ENCODE data around the gene GP1BA.

DNA sequence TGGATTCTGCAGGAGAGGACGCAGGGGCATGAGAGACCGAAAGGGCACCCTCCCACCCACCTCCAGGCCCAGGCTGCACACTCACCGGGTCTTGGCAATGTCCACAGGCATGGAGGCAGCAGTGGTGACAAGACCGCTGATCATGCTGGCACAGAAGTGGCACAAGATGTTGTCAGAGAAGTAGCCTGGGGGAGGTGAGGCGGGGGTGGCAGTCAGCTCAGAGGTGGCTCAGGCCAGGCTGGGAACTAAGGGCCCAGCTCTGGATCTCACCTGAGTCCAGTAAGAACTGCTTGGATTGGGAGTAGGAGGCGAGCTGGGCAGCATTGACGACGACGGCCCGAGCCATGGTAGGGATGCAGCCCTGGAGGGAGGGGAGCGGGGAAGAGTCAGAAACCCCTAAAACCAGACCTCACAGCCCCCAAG, 6.0 kb downstream of the GP1BA start:
- no peak for TF ChIP-seq HOXA7 (CRISPR knock-in tag; IDR thresholded peaks at IDR 0.05; ENCODE audit: borderline replicate concordance)
- TF ChIP-seq, protein P1, sequence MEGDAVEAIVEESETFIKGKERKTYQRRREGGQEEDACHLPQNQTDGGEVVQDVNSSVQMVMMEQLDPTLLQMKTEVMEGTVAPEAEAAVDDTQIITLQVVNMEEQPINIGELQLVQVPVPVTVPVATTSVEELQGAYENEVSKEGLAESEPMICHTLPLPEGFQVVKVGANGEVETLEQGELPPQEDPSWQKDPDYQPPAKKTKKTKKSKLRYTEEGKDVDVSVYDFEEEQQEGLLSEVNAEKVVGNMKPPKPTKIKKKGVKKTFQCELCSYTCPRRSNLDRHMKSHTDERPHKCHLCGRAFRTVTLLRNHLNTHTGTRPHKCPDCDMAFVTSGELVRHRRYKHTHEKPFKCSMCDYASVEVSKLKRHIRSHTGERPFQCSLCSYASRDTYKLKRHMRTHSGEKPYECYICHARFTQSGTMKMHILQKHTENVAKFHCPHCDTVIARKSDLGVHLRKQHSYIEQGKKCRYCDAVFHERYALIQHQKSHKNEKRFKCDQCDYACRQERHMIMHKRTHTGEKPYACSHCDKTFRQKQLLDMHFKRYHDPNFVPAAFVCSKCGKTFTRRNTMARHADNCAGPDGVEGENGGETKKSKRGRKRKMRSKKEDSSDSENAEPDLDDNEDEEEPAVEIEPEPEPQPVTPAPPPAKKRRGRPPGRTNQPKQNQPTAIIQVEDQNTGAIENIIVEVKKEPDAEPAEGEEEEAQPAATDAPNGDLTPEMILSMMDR (tag by site-specific recombination; IDR thresholded peaks at IDR 0.05): no peak
- TF ChIP-seq, protein P2, sequence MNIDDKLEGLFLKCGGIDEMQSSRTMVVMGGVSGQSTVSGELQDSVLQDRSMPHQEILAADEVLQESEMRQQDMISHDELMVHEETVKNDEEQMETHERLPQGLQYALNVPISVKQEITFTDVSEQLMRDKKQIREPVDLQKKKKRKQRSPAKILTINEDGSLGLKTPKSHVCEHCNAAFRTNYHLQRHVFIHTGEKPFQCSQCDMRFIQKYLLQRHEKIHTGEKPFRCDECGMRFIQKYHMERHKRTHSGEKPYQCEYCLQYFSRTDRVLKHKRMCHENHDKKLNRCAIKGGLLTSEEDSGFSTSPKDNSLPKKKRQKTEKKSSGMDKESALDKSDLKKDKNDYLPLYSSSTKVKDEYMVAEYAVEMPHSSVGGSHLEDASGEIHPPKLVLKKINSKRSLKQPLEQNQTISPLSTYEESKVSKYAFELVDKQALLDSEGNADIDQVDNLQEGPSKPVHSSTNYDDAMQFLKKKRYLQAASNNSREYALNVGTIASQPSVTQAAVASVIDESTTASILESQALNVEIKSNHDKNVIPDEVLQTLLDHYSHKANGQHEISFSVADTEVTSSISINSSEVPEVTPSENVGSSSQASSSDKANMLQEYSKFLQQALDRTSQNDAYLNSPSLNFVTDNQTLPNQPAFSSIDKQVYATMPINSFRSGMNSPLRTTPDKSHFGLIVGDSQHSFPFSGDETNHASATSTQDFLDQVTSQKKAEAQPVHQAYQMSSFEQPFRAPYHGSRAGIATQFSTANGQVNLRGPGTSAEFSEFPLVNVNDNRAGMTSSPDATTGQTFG (tag by site-specific recombination; IDR thresholded peaks at IDR 0.05; ENCODE audit: borderline replicate concordance): no peak
- TF ChIP-seq ZNF521 (tag by site-specific recombination; IDR thresholded peaks at IDR 0.05): no peak
- no peak for TF ChIP-seq ZNF660 (tag by site-specific recombination; IDR thresholded peaks at IDR 0.05)
- TF ChIP-seq, protein P3, sequence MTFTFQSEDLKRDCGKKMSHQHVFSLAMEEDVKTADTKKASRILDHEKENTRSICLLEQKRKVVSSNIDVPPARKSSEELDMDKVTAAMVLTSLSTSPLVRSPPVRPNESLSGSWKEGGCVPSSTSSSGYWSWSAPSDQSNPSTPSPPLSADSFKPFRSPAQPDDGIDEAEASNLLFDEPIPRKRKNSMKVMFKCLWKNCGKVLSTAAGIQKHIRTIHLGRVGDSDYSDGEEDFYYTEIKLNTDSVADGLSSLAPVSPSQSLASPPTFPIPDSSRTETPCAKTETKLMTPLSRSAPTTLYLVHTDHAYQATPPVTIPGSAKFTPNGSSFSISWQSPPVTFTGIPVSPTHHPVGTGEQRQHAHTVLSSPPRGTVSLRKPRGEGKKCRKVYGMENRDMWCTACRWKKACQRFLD (tag by site-specific recombination; IDR thresholded peaks at IDR 0.05): no peak
- TF ChIP-seq ZNF24 (tag by site-specific recombination; IDR thresholded peaks at IDR 0.05): no peak
- TF ChIP-seq, protein P4, sequence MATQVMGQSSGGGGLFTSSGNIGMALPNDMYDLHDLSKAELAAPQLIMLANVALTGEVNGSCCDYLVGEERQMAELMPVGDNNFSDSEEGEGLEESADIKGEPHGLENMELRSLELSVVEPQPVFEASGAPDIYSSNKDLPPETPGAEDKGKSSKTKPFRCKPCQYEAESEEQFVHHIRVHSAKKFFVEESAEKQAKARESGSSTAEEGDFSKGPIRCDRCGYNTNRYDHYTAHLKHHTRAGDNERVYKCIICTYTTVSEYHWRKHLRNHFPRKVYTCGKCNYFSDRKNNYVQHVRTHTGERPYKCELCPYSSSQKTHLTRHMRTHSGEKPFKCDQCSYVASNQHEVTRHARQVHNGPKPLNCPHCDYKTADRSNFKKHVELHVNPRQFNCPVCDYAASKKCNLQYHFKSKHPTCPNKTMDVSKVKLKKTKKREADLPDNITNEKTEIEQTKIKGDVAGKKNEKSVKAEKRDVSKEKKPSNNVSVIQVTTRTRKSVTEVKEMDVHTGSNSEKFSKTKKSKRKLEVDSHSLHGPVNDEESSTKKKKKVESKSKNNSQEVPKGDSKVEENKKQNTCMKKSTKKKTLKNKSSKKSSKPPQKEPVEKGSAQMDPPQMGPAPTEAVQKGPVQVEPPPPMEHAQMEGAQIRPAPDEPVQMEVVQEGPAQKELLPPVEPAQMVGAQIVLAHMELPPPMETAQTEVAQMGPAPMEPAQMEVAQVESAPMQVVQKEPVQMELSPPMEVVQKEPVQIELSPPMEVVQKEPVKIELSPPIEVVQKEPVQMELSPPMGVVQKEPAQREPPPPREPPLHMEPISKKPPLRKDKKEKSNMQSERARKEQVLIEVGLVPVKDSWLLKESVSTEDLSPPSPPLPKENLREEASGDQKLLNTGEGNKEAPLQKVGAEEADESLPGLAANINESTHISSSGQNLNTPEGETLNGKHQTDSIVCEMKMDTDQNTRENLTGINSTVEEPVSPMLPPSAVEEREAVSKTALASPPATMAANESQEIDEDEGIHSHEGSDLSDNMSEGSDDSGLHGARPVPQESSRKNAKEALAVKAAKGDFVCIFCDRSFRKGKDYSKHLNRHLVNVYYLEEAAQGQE (tag by site-specific recombination; IDR thresholded peaks at IDR 0.05): no peak
- no peak for TF ChIP-seq ZNF10 (tag by site-specific recombination; IDR thresholded peaks at IDR 0.05)
- TF ChIP-seq ZBTB8A (tag by site-specific recombination; IDR thresholded peaks at IDR 0.05): no peak
- TF ChIP-seq ZNF140 (tag by site-specific recombination; IDR thresholded peaks at IDR 0.05): no peak

Data from HEK293 (cell line).